Osteoblast (primary cell): ENCODE measurements around the gene LMAN2. TPM values are rescaled to one million over a fixed set of nuclear protein-coding genes. Genes with fewer than 3 reads are reported as not detected.
A peak's percentile ranks its signal among the peaks of the same experiment; 100 is the strongest.
"Not testable (repeated sequence)": the region's sequence is repeated elsewhere in the genome, so short reads cannot be mapped to it uniquely, and the experiment has no call there.

ENCODE experiments used
- DNase-seq: peaks from one replicate; pipeline ENCODE4 v3.0.0; 2011; ENCODE audit warnings: low spot score, mixed read lengths; ENCODE audit not compliant: insufficient read length; ENCODE audit errors: missing footprints
- H2AFZ ChIP-seq: 2 replicates; pipeline ENCODE4 v1.6.0; 2011; ENCODE audit warnings: mild to moderate bottlenecking, low read length
- H3K27ac ChIP-seq: 2 replicates; pipeline ENCODE4 v1.5.1; 2011; ENCODE audit warnings: mild to moderate bottlenecking, low read depth, low read length, moderate library complexity
- H3K27me3 ChIP-seq: 2 replicates; pipeline ENCODE4 v1.6.0; 2012; ENCODE audit warnings: mild to moderate bottlenecking, control low read depth, inconsistent platforms, low read length, moderate library complexity; ENCODE audit not compliant: insufficient read depth
- H3K36me3 ChIP-seq: 2 replicates; pipeline ENCODE4 v1.5.1; 2011; ENCODE audit warnings: mild to moderate bottlenecking, low read length, control low read depth, moderate library complexity; ENCODE audit not compliant: insufficient read depth
- H3K4me1 ChIP-seq: 2 replicates; pipeline ENCODE4 v1.5.1; 2011; ENCODE audit warnings: mild to moderate bottlenecking, low read length, control low read depth, moderate library complexity; ENCODE audit not compliant: insufficient read depth
- H3K4me2 ChIP-seq: 2 replicates; pipeline ENCODE4 v1.6.0; 2011; ENCODE audit warnings: mild to moderate bottlenecking, low read length; ENCODE audit not compliant: insufficient read depth
- H3K4me3 ChIP-seq: fragments of 200-600 bp; sonication (generic); 3 replicates; pipeline ENCODE4 v1.5.1; 2012; ENCODE audit warnings: mild to moderate bottlenecking, low read length, inconsistent platforms; ENCODE audit not compliant: insufficient read depth
- H3K79me2 ChIP-seq: 2 replicates; pipeline ENCODE4 v1.6.0; 2012; ENCODE audit warnings: mild to moderate bottlenecking, low read length, control low read depth, inconsistent platforms; ENCODE audit not compliant: insufficient read depth
- H3K9me3 ChIP-seq: 2 replicates; pipeline ENCODE4 v1.5.1; 2011; ENCODE audit warnings: low read depth, low read length, control low read depth
- H4K20me1 ChIP-seq: 2 replicates; pipeline ENCODE4 v1.6.0; 2012; ENCODE audit warnings: mild to moderate bottlenecking, low read length, control low read depth; ENCODE audit not compliant: insufficient read depth
- total RNA-seq: library from RNA; depleted of rRNA; stranded (reverse); fragments of >200 nt; gene quantifications from 2 replicates; pipeline ENCODE4 v1.2.3, GENCODE V29; 2012
- TF ChIP-seq, protein P1 (sequence below): IDR thresholded peaks from 2 replicates; pipeline ENCODE4 v1.5.1; 2011; ENCODE audit warnings: mild to moderate bottlenecking, low read depth, low read length, moderate library complexity; ENCODE audit errors: extremely low read depth

The LMAN2 gene
- total RNA-seq, 1 donor, result 356 TPM

GRCh38 chr5:177363565-177363964, 12.1 kb upstream of the LMAN2 start:
- Histone ChIP-seq H3K79me2 (no peaks in the 10 kb centered on the region), H3K36me3 (no peaks in the 10 kb centered on the region), H2AFZ (no peak overlapping the region), H3K4me3 (peak overlapping the region; percentile 64), H3K9me3 (no peaks in the 10 kb centered on the region), H3K4me1 (peaks cover 9% of the 10 kb centered on the region), H4K20me1 (no peaks in the 10 kb centered on the region), H3K27ac (no peak overlapping the region), H3K4me2 (peak overlapping the region; percentile 81), H3K27me3 (peaks cover 3% of the 10 kb centered on the region)
- DNase-seq, result no peak
- TF ChIP-seq, protein P1, sequence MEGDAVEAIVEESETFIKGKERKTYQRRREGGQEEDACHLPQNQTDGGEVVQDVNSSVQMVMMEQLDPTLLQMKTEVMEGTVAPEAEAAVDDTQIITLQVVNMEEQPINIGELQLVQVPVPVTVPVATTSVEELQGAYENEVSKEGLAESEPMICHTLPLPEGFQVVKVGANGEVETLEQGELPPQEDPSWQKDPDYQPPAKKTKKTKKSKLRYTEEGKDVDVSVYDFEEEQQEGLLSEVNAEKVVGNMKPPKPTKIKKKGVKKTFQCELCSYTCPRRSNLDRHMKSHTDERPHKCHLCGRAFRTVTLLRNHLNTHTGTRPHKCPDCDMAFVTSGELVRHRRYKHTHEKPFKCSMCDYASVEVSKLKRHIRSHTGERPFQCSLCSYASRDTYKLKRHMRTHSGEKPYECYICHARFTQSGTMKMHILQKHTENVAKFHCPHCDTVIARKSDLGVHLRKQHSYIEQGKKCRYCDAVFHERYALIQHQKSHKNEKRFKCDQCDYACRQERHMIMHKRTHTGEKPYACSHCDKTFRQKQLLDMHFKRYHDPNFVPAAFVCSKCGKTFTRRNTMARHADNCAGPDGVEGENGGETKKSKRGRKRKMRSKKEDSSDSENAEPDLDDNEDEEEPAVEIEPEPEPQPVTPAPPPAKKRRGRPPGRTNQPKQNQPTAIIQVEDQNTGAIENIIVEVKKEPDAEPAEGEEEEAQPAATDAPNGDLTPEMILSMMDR, result no peak

- Histone ChIP-seq H3K27me3 (peaks cover 10% of the 10 kb centered on the region), H3K9me3 (no peaks in the 10 kb centered on the region), H3K79me2 (no peaks in the 10 kb centered on the region), H3K4me2 (peak overlapping the region; percentile 81), H3K27ac (no peak overlapping the region), H3K4me3 (peak overlapping the region; percentile 64), H2AFZ (peak overlapping the region; percentile 83), H3K36me3 (no peaks in the 10 kb centered on the region), H3K4me1 (peaks cover 12% of the 10 kb centered on the region), H4K20me1 (no peaks in the 10 kb centered on the region)
- TF ChIP-seq, protein P1, result no peak
- DNase-seq, result peak; percentile 97
Observed at GRCh38 chr5:177362610-177363507, 11.4 kb upstream of the LMAN2 start.

- Histone ChIP-seq H3K4me1 (peaks cover 17% of the 10 kb centered on the region), H2AFZ (no peak overlapping the region), H3K79me2 (no peaks in the 10 kb centered on the region), H4K20me1 (no peaks in the 10 kb centered on the region), H3K9me3 (no peaks in the 10 kb centered on the region), H3K4me3 (no peak overlapping the region), H3K4me2 (no peak overlapping the region), H3K27me3 (peaks cover 10% of the 10 kb centered on the region), H3K27ac (no peak overlapping the region), H3K36me3 (no peaks in the 10 kb centered on the region)
- TF ChIP-seq, protein P1, result no peak
- no peak for DNase-seq
Observed at GRCh38 chr5:177362292-177362609, 10.8 kb upstream of the LMAN2 start.

GRCh38 chr5:177361418-177362291, 10.2 kb upstream of the LMAN2 start:
- H3K9me3 ChIP-seq, result no peaks in the 10 kb centered on the region
- TF ChIP-seq, protein P1, result no peak
- no peaks in the 10 kb centered on the region for H4K20me1 ChIP-seq
- H3K36me3 ChIP-seq, result no peaks in the 10 kb centered on the region
- peak; percentile 53 for DNase-seq
- no peak overlapping the region for H3K4me2 ChIP-seq
- H2AFZ ChIP-seq, result no peak overlapping the region
- no peak overlapping the region for H3K27ac ChIP-seq
- no peak overlapping the region for H3K4me3 ChIP-seq
- H3K27me3 ChIP-seq, result peaks cover 10% of the 10 kb centered on the region
- peaks cover 17% of the 10 kb centered on the region for H3K4me1 ChIP-seq
- no peaks in the 10 kb centered on the region for H3K79me2 ChIP-seq

DNA sequence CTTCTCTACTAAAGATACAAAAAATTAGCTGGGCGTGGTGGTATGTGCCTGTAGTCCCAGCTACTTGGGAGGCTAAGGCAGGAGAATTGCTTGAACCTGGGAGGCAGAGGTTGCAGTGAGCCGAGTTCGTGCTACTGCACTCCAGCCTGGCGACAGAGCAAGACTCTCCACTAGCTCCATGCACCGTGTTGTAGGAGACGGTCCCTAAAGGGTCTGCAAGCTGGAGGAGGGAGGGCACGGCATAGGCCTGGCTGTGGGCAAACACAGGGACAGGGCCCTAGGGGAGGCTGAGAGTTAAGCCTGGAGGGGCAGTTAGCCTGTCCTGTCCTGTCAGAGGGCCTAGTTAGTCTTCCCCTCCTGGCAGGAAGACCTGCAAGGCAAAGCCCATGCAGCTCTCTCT, 9.3 kb upstream of the LMAN2 start:
- not testable (repeated sequence) for H3K4me3 ChIP-seq

More for the DNA sequence above, 9.3 kb upstream of the LMAN2 start:
- H3K4me2 ChIP-seq, H2AFZ ChIP-seq, H3K9me3 ChIP-seq, DNase-seq, H3K79me2 ChIP-seq, H3K27ac ChIP-seq, H4K20me1 ChIP-seq, H3K36me3 ChIP-seq: not testable (repeated sequence)
- Histone ChIP-seq H3K27me3 (peaks cover 10% of the 10 kb centered on the region), H3K4me1 (peaks cover 14% of the 10 kb centered on the region)
